H1 (cell line): ENCODE measurements around the gene DENND5B. TPM values are rescaled to one million over a fixed set of nuclear protein-coding genes. Genes with fewer than 3 reads are reported as not detected.

Source experiments
- BACH1 ChIP-seq: IDR thresholded peaks from 2 replicates; pipeline ENCODE4 v1.6.1; 2012; ENCODE audit warnings: low read length, improper control_type of control experiment
- CHD2 ChIP-seq: IDR thresholded peaks from 2 replicates; pipeline ENCODE4 v1.6.1; 2012; ENCODE audit warnings: low read length, improper control_type of control experiment
- CHD7 ChIP-seq: fragments of 300-600 bp; sonication (generic); IDR thresholded peaks from 2 replicates; pipeline ENCODE4 v1.7.1; 2012; ENCODE audit warnings: low read length, moderate library complexity, mild to moderate bottlenecking, inconsistent platforms; ENCODE audit not compliant: insufficient replicate concordance
- E2F6 ChIP-seq: IDR thresholded peaks from 2 replicates; pipeline ENCODE4 v1.6.1; 2012; ENCODE audit warnings: inconsistent platforms
- KDM5A ChIP-seq: fragments of 200-600 bp; IDR thresholded peaks from 2 replicates; pipeline ENCODE4 v1.7.1; 2012; ENCODE audit warnings: mild to moderate bottlenecking, low read length, inconsistent platforms, mixed read lengths
- POLR2AphosphoS5 ChIP-seq: IDR thresholded peaks from 2 replicates; pipeline ENCODE4 v1.6.1; 2011; ENCODE audit warnings: low read depth, low read length
- RBBP5 ChIP-seq: IDR thresholded peaks from 2 replicates; pipeline ENCODE4 v1.7.1; 2012; ENCODE audit warnings: low read depth, mild to moderate bottlenecking, inconsistent platforms, low read length, moderate library complexity, borderline replicate concordance
- SUZ12 ChIP-seq: fragments of 200-600 bp; sonication (generic); IDR thresholded peaks from 2 replicates; pipeline ENCODE4 v1.6.1; 2012; ENCODE audit warnings: mild to moderate bottlenecking, inconsistent platforms, low read length, moderate library complexity, mixed read lengths
- TBP ChIP-seq: IDR thresholded peaks from 2 replicates; pipeline ENCODE4 v1.6.1; 2011; ENCODE audit warnings: low read depth, low read length, improper control_type of control experiment
- TCF12 ChIP-seq: IDR thresholded peaks from 2 replicates; pipeline ENCODE4 v1.6.1; 2011; ENCODE audit warnings: low read depth, mild to moderate bottlenecking, low read length
- polyA plus RNA-seq, 7 experiments: library from polyadenylated mRNA; depleted of rRNA in 3 of 7; stranded (reverse) in 5 of 7; unstranded in 2 of 7; fragments of >200 nt in 5 of 7; fragments of 200-250 nt in 2 of 7; gene quantifications; 1 replicate in 5 of 7; 2 replicates in 1 of 7; 4 replicates in 1 of 7; pipeline versions ENCODE4 v1.2.1 to v1.2.3, GENCODE V29; 2011 to 2013; ENCODE audit warnings: missing spikeins in 2 of 7, mixed read lengths in 2 of 7
- total RNA-seq: library from RNA; stranded (reverse); fragmentation: NEBNext Ultra II Directional; extraction: Animal tissue kit (Norgen Biotek cat#: 25700); gene quantifications from 2 replicates; pipeline ENCODE4 v1.2.1, GENCODE V29; 2021

DENND5B gene
- total and polyA plus RNA-seq, 2 of the 8 experiments (the other 6 are each of a cell fraction or from before 2014, with no cell fraction given) = 13.4 to 20.2 TPM

- TF ChIP-seq CHD7 (no peak), TCF12 (no peak), POLR2AphosphoS5 (no peak), BACH1 (no peak), KDM5A (no peak), TBP (no peak), RBBP5 (no peak), SUZ12 (no peak), E2F6 (no peak), CHD2 (no peak)
Observed at GRCh38 chr12:31363831-31364230, 227.1 kb downstream of the DENND5B start (continued).
